GM12873 (cell line): Measurements from ENCODE around the gene BTBD6.

Source experiments
- CTCF ChIP-seq: IDR thresholded peaks from 2 replicates; pipeline ENCODE4 v1.5.1; 2012; ENCODE audit warnings: low read depth, mild to moderate bottlenecking, moderate library complexity, low read length, control low read depth; ENCODE audit not compliant: insufficient read depth; ENCODE audit errors: missing control alignments

BTBD6 gene

GRCh38 chr14:105294142-105294597 lies 45.8 kb downstream of the BTBD6 start:
- no peak for TF ChIP-seq CTCF

GRCh38 chr14:105299654-105300541 lies 51.6 kb downstream of the BTBD6 start:
- TF ChIP-seq CTCF = no peak
